Melanocyte of skin (primary cell): ENCODE data around the gene CHAF1A. TPM values are rescaled to one million over a fixed set of nuclear protein-coding genes. Genes with fewer than 3 reads are reported as not detected.

Experiments
- small RNA-seq, 2 donors: library from RNA; depleted of rRNA; stranded (forward); fragments of <200 nt; gene quantifications; one replicate each; pipeline ENCODE3, GENCODE V24; 2012
- total RNA-seq, 2 donors: library from RNA; depleted of rRNA; stranded (reverse); fragments of >200 nt; gene quantifications; 2 replicates each; pipeline ENCODE4 v1.2.3, GENCODE V29; 2012

CHAF1A gene, protein sequence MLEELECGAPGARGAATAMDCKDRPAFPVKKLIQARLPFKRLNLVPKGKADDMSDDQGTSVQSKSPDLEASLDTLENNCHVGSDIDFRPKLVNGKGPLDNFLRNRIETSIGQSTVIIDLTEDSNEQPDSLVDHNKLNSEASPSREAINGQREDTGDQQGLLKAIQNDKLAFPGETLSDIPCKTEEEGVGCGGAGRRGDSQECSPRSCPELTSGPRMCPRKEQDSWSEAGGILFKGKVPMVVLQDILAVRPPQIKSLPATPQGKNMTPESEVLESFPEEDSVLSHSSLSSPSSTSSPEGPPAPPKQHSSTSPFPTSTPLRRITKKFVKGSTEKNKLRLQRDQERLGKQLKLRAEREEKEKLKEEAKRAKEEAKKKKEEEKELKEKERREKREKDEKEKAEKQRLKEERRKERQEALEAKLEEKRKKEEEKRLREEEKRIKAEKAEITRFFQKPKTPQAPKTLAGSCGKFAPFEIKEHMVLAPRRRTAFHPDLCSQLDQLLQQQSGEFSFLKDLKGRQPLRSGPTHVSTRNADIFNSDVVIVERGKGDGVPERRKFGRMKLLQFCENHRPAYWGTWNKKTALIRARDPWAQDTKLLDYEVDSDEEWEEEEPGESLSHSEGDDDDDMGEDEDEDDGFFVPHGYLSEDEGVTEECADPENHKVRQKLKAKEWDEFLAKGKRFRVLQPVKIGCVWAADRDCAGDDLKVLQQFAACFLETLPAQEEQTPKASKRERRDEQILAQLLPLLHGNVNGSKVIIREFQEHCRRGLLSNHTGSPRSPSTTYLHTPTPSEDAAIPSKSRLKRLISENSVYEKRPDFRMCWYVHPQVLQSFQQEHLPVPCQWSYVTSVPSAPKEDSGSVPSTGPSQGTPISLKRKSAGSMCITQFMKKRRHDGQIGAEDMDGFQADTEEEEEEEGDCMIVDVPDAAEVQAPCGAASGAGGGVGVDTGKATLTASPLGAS
- total RNA-seq: 10 to 100 TPM; 15.1 to 30.6 TPM

DNA sequence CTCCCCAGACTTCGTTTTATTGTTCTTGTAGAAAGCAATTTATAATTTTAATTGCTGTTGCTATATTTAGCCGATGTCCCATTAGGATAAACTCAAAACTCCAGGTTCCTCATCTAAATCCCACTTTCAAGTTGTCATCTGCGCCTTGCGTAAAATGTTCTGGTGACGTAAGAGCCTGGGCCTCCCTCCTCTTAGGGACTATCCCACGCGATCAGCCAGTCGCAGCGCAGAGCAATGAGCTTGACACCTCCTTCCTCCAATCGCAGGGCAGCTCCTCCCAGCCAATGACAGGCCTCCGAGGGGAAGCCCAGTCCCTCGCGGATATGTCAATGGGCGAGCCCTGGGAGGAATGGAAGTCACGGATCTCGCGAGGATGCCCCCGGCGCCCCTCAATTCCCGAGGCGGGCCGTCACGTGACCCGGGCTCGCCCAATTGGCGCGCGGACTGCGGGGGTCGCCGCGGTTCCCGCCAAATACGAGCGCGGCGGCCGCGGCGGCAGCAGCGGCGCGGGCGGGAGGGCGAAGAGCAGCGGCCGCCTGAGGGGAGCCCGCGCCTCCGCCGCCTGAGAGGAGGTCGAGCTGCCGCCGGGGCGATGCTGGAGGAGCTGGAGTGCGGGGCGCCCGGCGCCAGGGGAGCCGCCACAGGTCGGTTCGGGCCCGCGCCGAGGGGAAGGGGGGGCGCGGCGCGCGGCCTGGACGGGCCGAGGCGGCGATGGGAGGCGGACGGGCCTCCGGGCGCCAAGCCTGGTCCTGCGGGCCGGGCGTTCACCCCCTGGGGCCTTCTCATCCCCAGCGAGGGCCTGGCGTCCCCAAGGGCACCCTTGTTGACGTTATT is at the start of gene CHAF1A:
Gene CHAF1A (plus strand): TSS at position 470 of the 834 bp plus-strand sequence. CDS start 123 bp downstream, at position 593.

DNA sequence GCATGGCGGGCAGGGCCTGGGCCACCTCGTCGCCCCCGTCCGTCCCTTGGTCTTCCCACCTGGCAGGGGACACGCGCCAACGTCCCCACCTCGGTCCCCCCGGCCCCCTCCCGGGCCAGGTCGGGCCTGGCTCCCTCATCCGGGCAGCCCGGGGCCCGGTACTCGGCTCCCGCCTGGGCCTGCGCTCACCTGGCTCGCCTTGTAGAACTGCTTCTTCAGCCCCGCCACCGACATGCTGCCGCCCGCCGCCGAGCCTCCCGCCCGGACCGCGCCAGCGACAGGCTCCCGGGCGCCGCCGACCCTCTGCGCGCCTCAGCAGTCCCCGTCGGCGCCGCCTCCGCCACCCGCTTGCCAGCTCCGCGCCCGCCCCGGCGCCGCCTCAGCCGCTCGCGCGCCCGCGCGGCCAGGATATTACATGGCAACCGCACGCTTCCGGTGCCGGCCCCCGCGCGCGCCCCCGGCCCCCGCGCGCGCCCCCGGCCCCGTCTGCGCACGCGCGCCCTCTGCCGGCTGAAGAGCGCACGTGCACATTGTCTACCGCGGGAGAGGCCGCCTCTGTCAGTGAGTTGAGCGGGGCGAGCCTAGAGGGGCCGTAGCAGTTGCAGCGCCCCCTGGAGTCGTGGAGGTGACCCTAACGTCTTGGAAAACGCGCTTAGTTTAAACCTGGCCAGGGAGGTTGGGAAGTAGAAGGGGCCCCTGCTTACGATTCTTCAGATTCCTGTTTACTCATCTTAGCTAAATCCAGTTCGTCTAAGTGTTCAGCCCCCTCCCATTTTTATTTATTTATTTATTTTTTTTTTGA is 2.1 kb upstream of the CHAF1A start, which contains the start of gene SH3GL1:
Gene SH3GL1 (minus strand): TSS at position 413 of the 802 bp plus-strand sequence. CDS start 179 bp downstream, at position 234.

DNA sequence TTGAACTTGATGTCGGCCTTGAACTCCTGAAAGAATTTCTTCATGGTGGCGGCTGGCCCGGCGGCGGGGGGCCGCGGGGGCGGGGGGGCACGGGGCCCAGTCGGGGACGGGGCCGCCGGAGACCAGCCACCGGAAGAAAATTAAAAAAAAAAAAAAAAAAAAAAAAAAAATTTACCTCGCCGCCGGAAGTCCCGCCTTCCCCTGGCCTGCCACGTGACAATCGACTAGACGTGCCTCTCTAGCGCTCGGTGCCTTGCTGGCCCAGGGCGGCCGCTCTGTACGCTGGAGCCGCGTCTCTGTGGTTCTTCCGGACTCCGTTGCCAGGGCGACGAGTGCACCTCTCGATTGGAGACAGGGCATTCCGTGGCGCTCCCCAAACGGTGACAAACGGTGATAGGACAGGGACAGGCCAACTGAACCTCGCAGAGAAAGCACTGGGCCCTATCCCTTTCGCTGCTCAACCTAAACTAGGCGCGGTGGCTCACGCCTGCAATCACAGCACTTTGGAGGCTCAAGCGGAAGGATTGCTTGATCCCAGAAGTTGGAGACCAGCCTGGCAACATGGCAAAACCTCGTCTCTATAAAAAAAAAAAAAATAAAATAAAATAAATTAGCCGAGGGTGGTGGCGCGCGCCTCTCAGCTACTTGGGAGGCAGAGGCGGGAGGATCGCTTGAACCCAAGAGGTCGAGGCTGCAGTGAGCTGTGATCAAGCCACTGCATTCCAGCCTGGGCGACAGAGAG is 55.4 kb downstream of the CHAF1A start, which contains the start of gene UBXN6:
Gene UBXN6 (minus strand): TSS at position 141 of the 742 bp plus-strand sequence. CDS start 97 bp downstream, at position 44.

DNA sequence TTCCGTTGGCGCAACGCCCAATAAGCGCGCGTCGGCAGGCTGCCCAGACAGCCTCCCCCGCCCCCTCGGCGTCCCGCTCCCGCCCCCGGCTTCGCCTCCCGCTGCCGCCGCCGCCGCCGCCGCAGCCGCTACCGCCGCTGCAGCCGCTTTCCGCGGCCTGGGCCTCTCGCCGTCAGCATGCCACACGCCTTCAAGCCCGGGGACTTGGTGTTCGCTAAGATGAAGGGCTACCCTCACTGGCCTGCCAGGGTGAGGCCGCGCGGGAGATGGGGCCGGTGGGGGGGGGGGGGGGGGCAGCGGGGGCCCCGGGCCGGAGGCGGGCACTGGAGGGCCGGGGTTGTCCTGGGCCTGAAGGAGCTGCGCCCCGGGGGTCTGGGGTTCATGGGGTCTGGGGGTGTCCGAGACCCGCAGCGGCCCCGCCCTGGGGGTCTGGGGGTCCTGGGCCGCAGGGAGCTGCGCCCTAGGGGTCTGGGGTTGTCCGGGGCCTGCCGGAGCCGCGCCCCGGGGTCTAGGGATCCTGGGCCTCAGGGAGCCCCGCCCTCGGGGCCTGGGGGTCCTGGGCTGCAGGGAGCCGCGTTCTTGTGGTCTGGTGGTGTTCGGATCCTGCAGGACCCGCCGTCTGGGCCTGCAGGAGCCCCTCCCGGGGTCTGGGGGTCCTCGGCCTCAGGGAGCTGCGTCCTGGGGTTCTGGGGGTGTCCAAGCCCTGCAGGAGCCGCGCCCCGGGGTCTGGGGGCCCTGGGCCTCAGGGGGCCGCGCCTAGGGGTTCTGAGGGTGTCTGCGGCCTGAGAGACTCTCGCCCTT is 69.9 kb downstream of the CHAF1A start, which contains the start of gene HDGFL2:
Gene HDGFL2 (plus strand): TSS at position 124 of the 801 bp plus-strand sequence. CDS start 54 bp downstream, at position 178.

Small RNA genes within 50 kb of the gene (small RNA-seq; reads per million reads assigned to genes)
- 0 reads per million in 2 donors for gene MIR4746

Other genes with a start within 250 kb of the CHAF1A start
- not detected for gene CREB3L3, start 249.0 kb upstream of the CHAF1A start, total RNA-seq
- 10 to 100 TPM; 10.7 to 16.3 TPM for gene SIRT6, start 220.1 kb upstream of the CHAF1A start, total RNA-seq
- under 1 TPM in 1 of 2 donors, not detected in 1; 0.34 TPM for gene ANKRD24, start 220.0 kb upstream of the CHAF1A start, total RNA-seq
- gene EBI3, start 173.1 kb upstream of the CHAF1A start, total RNA-seq: not detected
- 10 to 100 TPM; 18.9 to 28.3 TPM for gene YJU2, start 155.6 kb upstream of the CHAF1A start, total RNA-seq
- not detected for gene SHD, start 123.4 kb upstream of the CHAF1A start, total RNA-seq
- not detected for gene TMIGD2, start 100.3 kb upstream of the CHAF1A start, total RNA-seq
- 1 to 10 TPM in 1 of 2 donors, under 1 TPM in 1; 0.69 to 1.7 TPM for gene FSD1, start 98.0 kb upstream of the CHAF1A start, total RNA-seq
- gene STAP2, start 63.8 kb upstream of the CHAF1A start, total RNA-seq: 10 to 100 TPM; 15.7 to 16.2 TPM
- gene MPND, start 59.1 kb upstream of the CHAF1A start, total RNA-seq: 1 to 10 TPM; 3.4 to 8.3 TPM
- gene SH3GL1, start 2.1 kb upstream of the CHAF1A start, total RNA-seq: 10 to 100 TPM; 53.3 to 58.3 TPM
- 10 to 100 TPM; 46.3 to 49.6 TPM for gene UBXN6, start 55.2 kb downstream of the CHAF1A start, total RNA-seq
- gene HDGFL2, start 69.7 kb downstream of the CHAF1A start, total RNA-seq: 10 to 100 TPM; 35.4 to 47.6 TPM
- gene PLIN4, start 115.8 kb downstream of the CHAF1A start, total RNA-seq: under 1 TPM; under 0.01 TPM
- gene PLIN5, start 132.6 kb downstream of the CHAF1A start, total RNA-seq: not detected
- not detected for gene LRG1, start 137.4 kb downstream of the CHAF1A start, total RNA-seq
- gene SEMA6B, start 157.0 kb downstream of the CHAF1A start, total RNA-seq: under 1 TPM; under 0.01 to 0.33 TPM
- gene TNFAIP8L1, start 236.9 kb downstream of the CHAF1A start, total RNA-seq: 1 to 10 TPM; 5.2 to 8.7 TPM